HG02840 (cell line): ENCODE results near the gene MAGI1.
"Not testable (repeated sequence)": the region's sequence is repeated elsewhere in the genome, so short reads cannot be mapped to it uniquely, and the experiment has no call there.

Experiments
- ATAC-seq: cut with Tn5 transposase; IDR thresholded peaks from one replicate; pipeline ENCODE4 v1.9.1; 2021; ENCODE audit warnings: mild to moderate bottlenecking, moderate library complexity, moderate number of reproducible peaks; ENCODE audit not compliant: unreplicated experiment, low FRiP score

MAGI1 gene

GRCh38 chr3:66038726-66039589 lies at the start of gene MAGI1:
Gene MAGI1, minus strand, starts transcription at chr3:66038918. Its CDS starts 610 bp downstream, at chr3:66038308.
- ATAC-seq: peak; percentile 68

- ATAC-seq: no peak
Measured at GRCh38 chr3:66083784-66084213, 45.1 kb upstream of the MAGI1 start.

GRCh38 chr3:66083096-66083678 lies 44.5 kb upstream of the MAGI1 start:
- no peak for ATAC-seq

- ATAC-seq: no peak
Measured at GRCh38 chr3:66082679-66083078, 44.0 kb upstream of the MAGI1 start.

- no peak for ATAC-seq
Measured at GRCh38 chr3:66080167-66080566, 41.4 kb upstream of the MAGI1 start.

GRCh38 chr3:66077973-66078372 lies 39.3 kb upstream of the MAGI1 start:
- no peak for ATAC-seq

- ATAC-seq: no peak
Measured at GRCh38 chr3:66076861-66077470, 38.2 kb upstream of the MAGI1 start.

GRCh38 chr3:66075281-66075680 lies 36.6 kb upstream of the MAGI1 start:
- no peak for ATAC-seq

GRCh38 chr3:66073464-66074141 lies 34.9 kb upstream of the MAGI1 start:
- ATAC-seq: no peak

- ATAC-seq: no peak
Measured at GRCh38 chr3:66068255-66068654, 29.5 kb upstream of the MAGI1 start.

- ATAC-seq: no peak
Measured at GRCh38 chr3:66066963-66067617, 28.4 kb upstream of the MAGI1 start.

GRCh38 chr3:66055289-66055688 lies 16.6 kb upstream of the MAGI1 start:
- ATAC-seq: no peak

- no peak for ATAC-seq
Measured at GRCh38 chr3:66053550-66054094, 14.9 kb upstream of the MAGI1 start.

GRCh38 chr3:66052721-66053549 lies 14.2 kb upstream of the MAGI1 start:
- no peak for ATAC-seq

GRCh38 chr3:66050821-66051220 lies 12.1 kb upstream of the MAGI1 start:
- no peak for ATAC-seq

GRCh38 chr3:66048051-66048395 lies 9.3 kb upstream of the MAGI1 start:
- no peak for ATAC-seq

GRCh38 chr3:66047311-66048050 lies 8.8 kb upstream of the MAGI1 start:
- no peak for ATAC-seq

- ATAC-seq: not testable (repeated sequence)
Measured at GRCh38 chr3:66046321-66046720, 7.6 kb upstream of the MAGI1 start.

GRCh38 chr3:66041828-66042227 lies 3.1 kb upstream of the MAGI1 start:
- ATAC-seq: no peak
